Renal cortical epithelial cell (primary cell): ENCODE measurements around the gene CTNNA2. TPM values are rescaled to one million over a fixed set of nuclear protein-coding genes. Genes with fewer than 3 reads are reported as not detected.

Experiments
- DNase-seq: peaks from one replicate; pipeline ENCODE4 v3.0.0-alpha.2; 2011; ENCODE audit warnings: low read depth
- total RNA-seq: library from RNA; depleted of rRNA; stranded (reverse); fragments of >200 nt; gene quantifications from 2 replicates; pipeline ENCODE4 v1.2.3, GENCODE V29; 2014

CTNNA2 gene
- total RNA-seq, 1 donor from 2014 or later, result 0.35 TPM

DNA sequence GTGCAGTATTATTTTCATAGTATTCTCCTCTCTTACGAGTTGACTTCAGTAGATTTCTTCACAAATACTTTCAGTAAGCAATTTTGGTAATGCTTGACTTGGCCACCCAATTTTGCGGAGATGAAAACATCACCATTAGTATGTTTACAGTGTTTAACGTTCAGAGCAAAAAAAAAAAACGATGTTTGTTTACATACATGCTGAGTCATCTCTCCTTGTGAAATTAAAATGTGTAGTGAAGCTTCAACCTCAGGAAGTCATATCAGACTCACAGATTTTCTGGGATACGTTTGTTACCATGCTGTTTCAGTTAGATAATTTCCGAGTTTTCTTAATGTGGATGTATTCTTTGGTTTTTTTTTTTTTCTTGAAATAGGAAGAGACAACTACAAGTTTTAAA, 100.1 kb downstream of the CTNNA2 start:
- DNase-seq, result no peak

DNA sequence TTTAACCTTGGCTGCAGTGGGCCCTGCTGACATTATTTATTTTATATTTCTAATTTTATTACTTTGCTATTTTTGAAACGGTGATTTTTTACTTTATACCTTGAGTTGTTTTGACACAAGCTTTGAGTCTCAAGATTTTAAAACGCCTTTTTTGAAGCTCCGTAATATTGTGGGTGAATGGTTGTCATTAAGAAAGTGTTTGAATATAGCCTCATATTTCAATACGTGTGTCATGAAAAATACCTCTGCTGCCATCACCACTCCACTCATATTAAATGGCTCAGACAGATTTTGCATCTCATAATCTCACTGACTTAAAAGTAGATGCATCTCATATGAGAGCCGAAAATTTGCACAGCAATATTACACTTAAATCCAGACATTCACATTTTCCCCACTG, 106.6 kb downstream of the CTNNA2 start:
- DNase-seq, result no peak

GRCh38 chr2:79619976-79620375, 107.1 kb downstream of the CTNNA2 start:
- no peak for DNase-seq

GRCh38 chr2:79620679-79621078, 107.8 kb downstream of the CTNNA2 start:
- peak; percentile 61 for DNase-seq

DNA sequence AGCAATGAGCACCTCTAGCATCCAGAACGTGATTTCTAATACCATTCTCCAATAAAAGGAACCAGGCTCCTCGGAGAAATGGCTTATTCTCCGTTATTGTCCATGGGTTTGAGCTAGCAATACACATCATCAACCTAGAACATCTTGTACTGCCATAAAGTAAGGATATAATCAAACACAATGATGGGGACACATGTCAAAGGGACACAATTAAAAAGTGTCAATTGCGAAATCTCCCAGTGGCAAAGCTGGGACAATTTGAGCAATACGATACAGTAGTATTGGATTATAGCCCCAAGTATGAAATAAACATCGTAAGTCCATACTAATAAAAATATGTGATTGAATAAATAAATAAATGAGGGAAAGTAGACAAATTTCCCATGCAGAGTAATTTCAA, 108.4 kb downstream of the CTNNA2 start:
- DNase-seq, result no peak

DNA sequence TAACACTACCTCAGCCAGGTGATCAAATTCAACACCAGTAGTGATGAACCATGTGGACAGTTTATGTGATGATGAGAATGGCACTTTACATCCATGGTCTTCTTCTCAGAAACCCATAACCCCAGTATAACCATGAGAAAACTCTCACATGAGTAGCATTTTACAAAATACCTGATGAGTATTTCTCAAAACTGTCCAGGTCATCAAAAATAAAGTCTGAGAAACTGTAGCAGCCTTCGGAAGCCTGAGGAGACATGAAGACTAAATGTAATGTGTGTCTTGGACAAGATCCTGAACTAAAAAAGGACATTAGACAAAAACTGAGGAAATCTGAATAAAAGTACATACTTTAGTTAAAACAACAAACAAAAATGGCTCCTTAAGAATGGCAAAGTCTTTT, 108.9 kb downstream of the CTNNA2 start:
- DNase-seq, result no peak

- DNase-seq, result peak; percentile 61
These were observed 109.7 kb downstream of the CTNNA2 start for GRCh38 chr2:79622508-79622907.

GRCh38 chr2:79627237-79627636, 114.4 kb downstream of the CTNNA2 start:
- no peak for DNase-seq

DNA sequence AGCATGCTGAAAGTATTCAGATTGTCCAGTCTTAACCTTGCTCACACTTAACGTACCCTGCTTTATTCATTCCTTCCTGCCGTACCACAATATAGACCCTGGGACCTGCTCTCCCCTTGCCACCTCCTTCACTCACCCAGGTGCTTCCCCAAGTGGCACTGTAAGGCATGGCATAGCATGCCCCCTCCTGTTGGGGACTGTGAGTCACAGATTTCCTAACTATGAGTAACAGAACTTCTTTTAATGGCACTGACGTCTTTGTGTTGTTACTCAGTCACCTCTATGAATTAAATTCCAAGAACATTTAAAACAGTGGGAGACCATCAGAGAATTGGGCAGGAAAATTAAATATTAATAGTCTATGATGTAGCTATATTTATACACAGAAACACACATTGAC, 117.2 kb downstream of the CTNNA2 start:
- peak; percentile 80 for DNase-seq

DNA sequence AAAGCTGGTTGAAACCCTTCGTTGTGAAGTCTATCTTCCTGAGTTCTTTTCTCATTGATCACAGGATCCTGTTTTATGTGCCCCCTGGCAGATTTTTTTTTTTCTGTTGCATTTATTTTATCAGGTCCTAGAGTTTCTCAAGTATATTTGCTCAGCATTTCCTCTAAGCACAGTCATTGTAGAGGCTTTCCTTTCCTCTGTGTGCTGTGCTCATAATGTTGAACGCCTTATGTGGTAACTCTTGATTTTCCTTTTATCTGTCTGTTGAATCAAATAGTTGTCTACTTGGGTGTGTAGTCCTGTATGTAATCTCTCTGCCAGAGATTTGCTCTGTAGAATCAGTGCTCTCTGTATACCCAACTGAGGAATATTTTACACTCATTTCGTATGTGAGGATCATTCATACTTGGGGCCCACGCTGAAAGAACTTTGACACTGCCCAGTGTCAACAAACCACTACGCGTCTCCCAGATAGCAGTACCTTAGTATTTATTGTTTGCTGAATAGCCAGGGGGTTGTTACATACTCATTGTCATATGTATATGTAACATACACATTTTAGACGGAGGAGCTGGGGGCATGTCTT, 118.2 kb downstream of the CTNNA2 start:
- peak; percentile 4 for DNase-seq

DNA sequence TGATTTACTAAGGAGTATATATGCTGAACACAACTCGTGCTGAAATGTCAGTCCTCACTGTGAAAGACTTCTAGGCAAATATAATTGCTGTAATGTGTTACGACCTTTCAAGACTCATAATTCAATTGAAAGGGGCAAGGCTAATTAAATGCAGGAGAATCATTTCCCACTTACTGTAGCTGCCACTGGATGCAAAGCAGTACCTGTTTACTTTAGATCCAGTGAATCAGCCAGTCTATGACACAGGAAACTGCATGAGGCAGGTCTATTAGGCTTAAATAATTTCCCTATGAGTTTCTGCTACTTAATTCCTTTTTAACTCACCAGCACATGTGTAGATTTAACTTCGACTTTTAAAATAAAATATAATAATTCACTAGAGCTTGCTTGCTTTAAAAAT, 125.6 kb downstream of the CTNNA2 start:
- peak; percentile 81 for DNase-seq

- DNase-seq, result no peak
These were observed 126.1 kb downstream of the CTNNA2 start for GRCh38 chr2:79638954-79639353.

DNA sequence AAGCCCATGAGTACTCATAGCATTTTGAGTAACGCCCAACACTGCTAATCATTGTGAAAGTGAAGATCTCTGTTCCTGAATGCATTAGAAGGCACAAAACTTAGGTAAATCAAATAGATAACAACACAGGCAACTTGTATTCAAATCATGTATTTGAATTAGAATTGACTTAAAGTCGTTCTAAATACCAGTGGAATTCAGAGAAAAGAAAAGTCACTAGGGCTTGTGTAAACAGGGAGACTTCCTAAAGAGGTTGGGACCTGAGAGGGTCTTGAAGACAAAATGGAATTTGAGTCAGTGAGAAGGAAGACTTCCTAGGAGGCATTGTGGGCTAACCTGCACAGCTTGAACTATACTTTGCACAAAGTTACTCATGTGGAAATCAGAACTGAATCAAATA, 127.2 kb downstream of the CTNNA2 start:
- no peak for DNase-seq

- DNase-seq, result no peak
These were observed 136.7 kb downstream of the CTNNA2 start for GRCh38 chr2:79649531-79649930.

DNA sequence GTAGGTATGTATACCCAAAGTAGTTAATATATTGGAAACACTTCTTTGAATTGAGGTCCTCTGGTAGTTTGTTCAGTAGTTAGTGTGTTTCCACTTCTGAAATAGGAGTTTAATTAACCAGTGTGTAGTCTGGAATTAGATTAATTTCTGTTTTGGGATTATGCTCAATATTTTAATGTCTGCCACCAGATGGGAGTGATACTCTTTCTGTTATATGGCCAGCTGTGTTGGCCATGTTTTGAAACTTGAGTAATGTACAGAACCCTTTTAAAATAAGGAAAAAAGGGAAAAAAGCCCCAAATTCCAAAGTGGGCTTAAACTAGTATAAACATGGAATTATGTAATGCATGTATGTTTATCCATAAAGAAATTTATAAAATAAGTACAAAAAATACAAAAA, 147.7 kb downstream of the CTNNA2 start:
- no peak for DNase-seq

DNA sequence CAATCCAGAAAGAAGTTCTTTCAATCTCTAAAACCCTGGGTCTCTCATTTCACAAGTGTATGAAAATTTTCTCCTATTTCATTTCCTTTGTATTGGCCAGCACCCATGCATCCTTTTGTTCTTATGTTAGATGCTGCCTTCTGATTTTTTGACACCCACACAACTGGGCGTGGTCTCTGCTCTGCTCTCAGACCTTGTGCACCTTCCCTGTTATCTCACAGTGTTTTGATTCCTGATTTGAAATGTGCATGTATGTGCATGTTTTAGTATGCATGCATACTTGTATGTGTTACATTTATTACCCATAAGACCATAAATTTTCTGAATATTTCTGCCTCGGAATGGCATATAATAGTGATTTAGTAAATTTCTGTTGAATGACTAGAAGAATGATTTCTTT, 152.2 kb downstream of the CTNNA2 start:
- DNase-seq, result no peak

DNA sequence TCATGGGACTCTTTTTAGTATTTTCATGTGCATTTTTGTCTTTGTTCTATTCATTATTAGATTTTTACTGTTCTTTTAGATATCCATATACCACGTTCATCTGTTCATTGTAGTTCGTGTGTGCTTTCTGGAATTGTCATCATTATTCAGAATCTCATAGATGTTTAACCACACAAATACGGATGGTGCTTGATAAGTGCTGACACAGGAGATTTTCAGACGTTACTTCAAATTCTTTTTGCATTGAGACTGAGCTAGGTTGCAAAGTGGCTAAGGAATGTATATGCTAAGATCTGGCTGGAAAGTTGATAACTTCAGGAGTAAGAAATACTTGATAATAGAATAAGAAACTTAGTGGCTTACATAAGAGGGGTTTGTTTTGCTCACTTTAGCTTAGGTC, 153.6 kb downstream of the CTNNA2 start:
- DNase-seq, result no peak

DNA sequence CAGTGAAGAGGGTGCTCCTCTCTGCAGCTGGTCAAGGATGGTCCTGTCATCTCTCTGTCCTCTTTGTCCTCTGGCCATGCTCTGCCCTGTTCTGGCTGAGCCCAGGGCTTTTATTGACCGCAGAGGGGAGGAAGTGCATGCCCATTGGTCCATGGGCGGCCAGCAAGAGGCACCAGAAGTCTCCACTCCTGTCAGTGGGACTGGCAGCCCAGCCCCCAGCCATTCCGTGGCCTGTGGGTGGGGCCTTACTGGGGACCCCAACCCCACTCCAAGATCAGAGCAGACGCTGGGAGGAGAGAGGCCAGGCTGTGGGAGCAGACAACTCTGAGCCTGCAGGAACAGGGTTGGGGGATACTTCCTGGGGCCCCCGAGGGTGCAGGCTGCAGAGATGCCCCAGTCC, 156.9 kb downstream of the CTNNA2 start:
- DNase-seq, result no peak

DNA sequence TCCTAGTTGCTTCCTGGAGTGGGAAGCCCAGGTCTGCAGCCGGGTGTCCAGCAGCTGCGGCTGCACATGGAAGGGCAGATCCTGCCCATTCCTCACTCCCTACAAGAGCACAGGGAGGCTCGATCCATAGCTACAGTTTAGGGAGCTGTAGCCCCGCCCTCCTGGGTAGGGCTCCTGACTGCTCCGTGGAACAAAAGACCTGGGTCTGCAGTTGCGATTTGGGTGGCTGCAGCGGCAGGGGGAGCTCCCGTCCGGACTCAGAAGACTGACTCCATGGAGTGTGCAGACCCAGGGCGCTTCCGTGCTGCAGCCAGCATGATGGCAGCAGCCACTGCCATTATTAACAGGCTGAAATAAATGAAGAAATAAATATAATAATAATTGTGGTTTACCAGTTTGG, 157.3 kb downstream of the CTNNA2 start:
- no peak for DNase-seq

GRCh38 chr2:79686884-79687283, 174.0 kb downstream of the CTNNA2 start:
- no peak for DNase-seq

- no peak for DNase-seq
These were observed 182.4 kb downstream of the CTNNA2 start for GRCh38 chr2:79695248-79695647.

DNA sequence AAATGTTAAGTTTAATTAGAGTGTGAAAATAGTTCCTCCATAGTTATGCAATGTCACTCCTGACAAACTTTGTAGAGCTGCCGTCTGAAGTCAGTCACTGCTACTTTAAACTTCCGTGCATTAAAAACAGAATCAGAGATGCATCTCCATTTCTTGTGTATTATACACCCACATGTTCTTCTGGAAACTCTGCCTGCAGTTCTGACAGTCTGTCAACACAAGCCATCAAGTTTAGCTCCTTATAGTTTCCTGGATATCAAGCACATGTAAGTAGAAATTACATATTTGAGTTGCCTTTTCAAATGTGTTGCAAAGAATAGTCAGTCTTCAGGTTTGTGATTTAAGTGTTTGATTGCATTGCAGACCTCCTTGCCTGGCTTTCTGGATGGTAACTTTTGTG, 184.3 kb downstream of the CTNNA2 start:
- DNase-seq, result no peak

GRCh38 chr2:79700651-79701050, 187.8 kb downstream of the CTNNA2 start:
- DNase-seq, result no peak

DNA sequence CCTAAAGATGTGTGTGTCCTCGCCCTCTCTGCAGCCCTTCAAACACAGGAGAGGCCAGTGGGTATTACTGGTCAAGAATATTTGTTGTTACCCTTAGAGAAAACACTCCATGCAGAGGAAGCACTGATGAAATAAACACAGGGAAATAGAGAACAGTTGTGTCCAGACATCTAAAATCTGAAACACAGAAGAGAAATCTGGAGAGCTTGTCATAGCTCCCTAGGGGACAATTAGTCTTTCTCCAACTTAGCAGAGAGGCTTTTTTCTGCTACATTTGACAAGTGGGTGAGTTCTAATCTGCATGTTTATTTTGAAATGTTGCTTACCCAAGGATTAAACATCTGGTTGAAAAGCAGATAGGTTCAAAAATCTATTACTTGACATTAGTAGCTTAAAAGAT, 190.1 kb downstream of the CTNNA2 start:
- DNase-seq, result no peak

DNA sequence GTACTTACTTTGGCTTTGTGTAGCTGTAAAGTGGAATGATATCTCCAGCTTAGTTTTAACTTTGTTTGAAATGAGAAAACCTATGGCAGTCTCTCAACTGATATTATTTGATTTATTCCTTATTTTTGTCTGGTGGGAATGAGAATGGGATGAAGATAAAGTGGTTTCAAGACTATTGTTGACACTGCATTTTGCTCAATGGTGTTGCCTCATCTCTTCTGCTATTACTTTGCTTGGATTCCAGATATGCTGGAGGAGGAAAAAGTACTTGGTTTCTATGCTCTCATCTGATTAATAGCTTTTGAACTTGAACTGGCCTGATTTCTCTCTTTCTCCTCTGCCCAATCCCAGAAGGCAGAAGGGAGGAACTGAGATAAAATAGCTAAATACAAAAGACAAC, 198.2 kb downstream of the CTNNA2 start:
- peak; percentile 4 for DNase-seq
